ENCODE results near the gene SLC49A3. TPM values are rescaled to one million over a fixed set of nuclear protein-coding genes. Genes with fewer than 3 reads are reported as not detected.

Gene SLC49A3
- total RNA-seq, 1 donor from 2014 or later, result 14.6 TPM

GRCh38 chr4:723751-724530 lies 35.0 kb upstream of the SLC49A3 start:
- ATAC-seq (ENCODE audit: poor library complexity) (no peak), DNase-seq (no peak)
- intact Hi-C loops (cut with DNase I), result no loop called here

- DNase-seq, result no peak
- no peak for ATAC-seq (ENCODE audit: poor library complexity)
- intact Hi-C loops (cut with DNase I), result no loop called here
These were observed 34.0 kb upstream of the SLC49A3 start for GRCh38 chr4:722851-723360.

- intact Hi-C loops (cut with DNase I), result no loop called here
- DNase-seq (no peak), ATAC-seq (ENCODE audit: poor library complexity) (no peak)
These were observed 33.3 kb upstream of the SLC49A3 start for GRCh38 chr4:722169-722725.

GRCh38 chr4:721261-722168 lies 32.6 kb upstream of the SLC49A3 start:
- ATAC-seq (ENCODE audit: poor library complexity) (no peak), DNase-seq (no peak)
- intact Hi-C loops (cut with DNase I), result no loop called here

- ATAC-seq (ENCODE audit: poor library complexity) (no peak), DNase-seq (no peak)
- intact Hi-C loops (cut with DNase I), result no loop called here
These were observed 31.3 kb upstream of the SLC49A3 start for GRCh38 chr4:720111-720860.

- intact Hi-C loops (cut with DNase I), result no loop called here
- DNase-seq (no peak), ATAC-seq (ENCODE audit: poor library complexity) (no peak)
These were observed 29.5 kb upstream of the SLC49A3 start for GRCh38 chr4:718460-718859.

- no peak for DNase-seq
- peak; percentile 68 for ATAC-seq (ENCODE audit: poor library complexity)
- intact Hi-C loops (cut with DNase I), result no loop called here
These were observed 28.8 kb upstream of the SLC49A3 start for GRCh38 chr4:717601-718320.

- intact Hi-C loops (cut with DNase I), result no loop called here
- ATAC-seq (ENCODE audit: poor library complexity), result no peak
- DNase-seq, result no peak
These were observed 25.1 kb upstream of the SLC49A3 start for GRCh38 chr4:714087-714486.

GRCh38 chr4:712916-713632 lies 24.1 kb upstream of the SLC49A3 start:
- no peak for DNase-seq
- intact Hi-C loops (cut with DNase I), result no loop called here

GRCh38 chr4:712093-712492 lies 23.1 kb upstream of the SLC49A3 start:
- no peak for ATAC-seq (ENCODE audit: poor library complexity)

More at GRCh38 chr4:712916-713632, 24.1 kb upstream of the SLC49A3 start:
- no peak for ATAC-seq (ENCODE audit: poor library complexity)

GRCh38 chr4:710916-711315 lies 22.0 kb upstream of the SLC49A3 start:
- intact Hi-C loops (cut with DNase I), result no loop called here

More at GRCh38 chr4:712093-712492, 23.1 kb upstream of the SLC49A3 start:
- intact Hi-C loops (cut with DNase I), result no loop called here
- DNase-seq, result no peak

GRCh38 chr4:710116-710515 lies 21.2 kb upstream of the SLC49A3 start:
- intact Hi-C loops (cut with DNase I), result no loop called here
- no peak for DNase-seq
- ATAC-seq (ENCODE audit: poor library complexity), result no peak

More at GRCh38 chr4:710916-711315, 22.0 kb upstream of the SLC49A3 start:
- ATAC-seq (ENCODE audit: poor library complexity), result no peak
- DNase-seq, result no peak

- intact Hi-C loops (cut with DNase I), result no loop called here
- no peak for DNase-seq
- ATAC-seq (ENCODE audit: poor library complexity), result no peak
These were observed 20.4 kb upstream of the SLC49A3 start for GRCh38 chr4:709348-709747.

GRCh38 chr4:708631-708933 lies 19.6 kb upstream of the SLC49A3 start:
- ATAC-seq (ENCODE audit: poor library complexity) (no peak), DNase-seq (no peak)
- intact Hi-C loops (cut with DNase I), result no loop called here

GRCh38 chr4:707929-708630 lies 19.1 kb upstream of the SLC49A3 start:
- intact Hi-C loops (cut with DNase I), result no loop called here
- ATAC-seq (ENCODE audit: poor library complexity) (no peak), DNase-seq (no peak)

GRCh38 chr4:706834-707598 lies 18.1 kb upstream of the SLC49A3 start:
- no peak for DNase-seq
- no peak for ATAC-seq (ENCODE audit: poor library complexity)
- intact Hi-C loops (cut with DNase I), result no loop called here
